ENCODE results near the gene BTBD9. TPM values are rescaled to one million over a fixed set of nuclear protein-coding genes. Genes with fewer than 3 reads are reported as not detected.

The BTBD9 gene
- total RNA-seq, 1 experiment from 2014 or later = 9.5 TPM

- in situ Hi-C loops (cut with HindIII; ENCODE audit: low sequenced_read_pairs) = no loop called here
- DNase-seq (ENCODE audit: low spot score) = no peak
These were observed 293.2 kb downstream of the BTBD9 start for GRCh38 chr6:38346291-38347079.

- in situ Hi-C loops (cut with HindIII; ENCODE audit: low sequenced_read_pairs) = no loop called here
- DNase-seq (ENCODE audit: low spot score) = no peak
These were observed 294.1 kb downstream of the BTBD9 start for GRCh38 chr6:38345586-38345985.

- no peak for DNase-seq (ENCODE audit: low spot score)
- in situ Hi-C loops (cut with HindIII; ENCODE audit: low sequenced_read_pairs) = no loop called here
These were observed 298.2 kb downstream of the BTBD9 start for GRCh38 chr6:38341496-38341895.

GRCh38 chr6:38339914-38340313, 299.8 kb downstream of the BTBD9 start:
- DNase-seq (ENCODE audit: low spot score) = no peak
- in situ Hi-C loops (cut with HindIII; ENCODE audit: low sequenced_read_pairs) = no loop called here

GRCh38 chr6:38337819-38338465, 301.8 kb downstream of the BTBD9 start:
- no peak for DNase-seq (ENCODE audit: low spot score)

GRCh38 chr6:38336922-38337321, 302.8 kb downstream of the BTBD9 start:
- in situ Hi-C loops (cut with HindIII; ENCODE audit: low sequenced_read_pairs) = no loop called here
- no peak for DNase-seq (ENCODE audit: low spot score)

More at GRCh38 chr6:38337819-38338465, 301.8 kb downstream of the BTBD9 start:
- in situ Hi-C loops (cut with HindIII; ENCODE audit: low sequenced_read_pairs) = no loop called here

GRCh38 chr6:38326837-38327236, 312.9 kb downstream of the BTBD9 start:
- in situ Hi-C loops (cut with HindIII; ENCODE audit: low sequenced_read_pairs) = no loop called here
- DNase-seq (ENCODE audit: low spot score) = no peak

GRCh38 chr6:38323216-38323615, 316.5 kb downstream of the BTBD9 start:
- no peak for DNase-seq (ENCODE audit: low spot score)
- in situ Hi-C loops (cut with HindIII; ENCODE audit: low sequenced_read_pairs) = no loop called here

GRCh38 chr6:38322138-38322537, 317.6 kb downstream of the BTBD9 start:
- in situ Hi-C loops (cut with HindIII; ENCODE audit: low sequenced_read_pairs) = no loop called here
- DNase-seq (ENCODE audit: low spot score) = no peak

- in situ Hi-C loops (cut with HindIII; ENCODE audit: low sequenced_read_pairs) = no loop called here
- no peak for DNase-seq (ENCODE audit: low spot score)
These were observed 318.9 kb downstream of the BTBD9 start for GRCh38 chr6:38320843-38321242.

- no peak for DNase-seq (ENCODE audit: low spot score)
- in situ Hi-C loops (cut with HindIII; ENCODE audit: low sequenced_read_pairs) = no loop called here
These were observed 319.4 kb downstream of the BTBD9 start for GRCh38 chr6:38320358-38320757.

- no peak for DNase-seq (ENCODE audit: low spot score)
These were observed 320.2 kb downstream of the BTBD9 start for GRCh38 chr6:38319256-38320212.

GRCh38 chr6:38316099-38316868, 323.4 kb downstream of the BTBD9 start:
- in situ Hi-C loops (cut with HindIII; ENCODE audit: low sequenced_read_pairs) = no loop called here
- no peak for DNase-seq (ENCODE audit: low spot score)

More at GRCh38 chr6:38319256-38320212, 320.2 kb downstream of the BTBD9 start:
- in situ Hi-C loops (cut with HindIII; ENCODE audit: low sequenced_read_pairs) = no loop called here

GRCh38 chr6:38311201-38311600, 328.5 kb downstream of the BTBD9 start:
- in situ Hi-C loops (cut with HindIII; ENCODE audit: low sequenced_read_pairs) = no loop called here
- DNase-seq (ENCODE audit: low spot score) = no peak

GRCh38 chr6:38310061-38310460, 329.7 kb downstream of the BTBD9 start:
- DNase-seq (ENCODE audit: low spot score) = peak; percentile 16

GRCh38 chr6:38307740-38308139, 332.0 kb downstream of the BTBD9 start:
- DNase-seq (ENCODE audit: low spot score) = no peak
- in situ Hi-C loops (cut with HindIII; ENCODE audit: low sequenced_read_pairs) = no loop called here

More at GRCh38 chr6:38310061-38310460, 329.7 kb downstream of the BTBD9 start:
- in situ Hi-C loops (cut with HindIII; ENCODE audit: low sequenced_read_pairs) = no loop called here

- no peak for DNase-seq (ENCODE audit: low spot score)
- in situ Hi-C loops (cut with HindIII; ENCODE audit: low sequenced_read_pairs) = no loop called here
These were observed 332.8 kb downstream of the BTBD9 start for GRCh38 chr6:38306931-38307330.

- DNase-seq (ENCODE audit: low spot score) = no peak
- in situ Hi-C loops (cut with HindIII; ENCODE audit: low sequenced_read_pairs) = no loop called here
These were observed 333.6 kb downstream of the BTBD9 start for GRCh38 chr6:38305995-38306681.
